ENCODE measurements around the gene FREM2. TPM values are rescaled to one million over a fixed set of nuclear protein-coding genes. Genes with fewer than 3 reads are reported as not detected.

Gene FREM2
- polyA plus RNA-seq, 2 of the 4 experiments (the other 2 are of a cell fraction), result not detected

DNA sequence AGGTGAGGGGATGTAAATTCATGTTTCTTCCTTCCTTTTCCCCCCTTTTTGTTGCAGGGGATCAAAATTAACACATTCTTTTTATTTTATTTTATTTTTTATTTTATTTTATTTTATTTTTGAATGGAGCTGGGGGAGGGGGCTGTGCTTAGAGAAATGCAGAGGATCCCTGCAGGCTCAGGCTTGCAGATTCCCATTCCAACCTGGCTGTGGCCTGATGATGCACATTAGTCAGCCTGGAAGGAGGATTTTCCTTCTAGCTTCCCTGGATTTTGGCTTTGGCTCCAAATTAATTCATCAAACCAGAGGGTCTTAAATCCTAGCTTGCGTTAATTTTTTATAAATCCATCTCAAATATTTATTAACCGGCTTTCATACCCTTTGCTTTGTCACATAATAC, 67.0 kb downstream of the FREM2 start:
- no peaks in the 10 kb centered on the region for H3K4me1 ChIP-seq
- TF ChIP-seq, protein P1, sequence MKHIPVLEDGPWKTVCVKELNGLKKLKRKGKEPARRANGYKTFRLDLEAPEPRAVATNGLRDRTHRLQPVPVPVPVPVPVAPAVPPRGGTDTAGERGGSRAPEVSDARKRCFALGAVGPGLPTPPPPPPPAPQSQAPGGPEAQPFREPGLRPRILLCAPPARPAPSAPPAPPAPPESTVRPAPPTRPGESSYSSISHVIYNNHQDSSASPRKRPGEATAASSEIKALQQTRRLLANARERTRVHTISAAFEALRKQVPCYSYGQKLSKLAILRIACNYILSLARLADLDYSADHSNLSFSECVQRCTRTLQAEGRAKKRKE (CRISPR knock-in tag; IDR thresholded peaks at IDR 0.05; ENCODE audit: low read depth), result no peak
- no peak for TF ChIP-seq ZSCAN20 (CRISPR knock-in tag; IDR thresholded peaks at IDR 0.05)
- TF ChIP-seq RAD21 (conservative IDR thresholded peaks at IDR 0.05 in 1 of 2, IDR thresholded peaks at IDR 0.05 in 1 of 2), result no peak
- TF ChIP-seq, protein P2, sequence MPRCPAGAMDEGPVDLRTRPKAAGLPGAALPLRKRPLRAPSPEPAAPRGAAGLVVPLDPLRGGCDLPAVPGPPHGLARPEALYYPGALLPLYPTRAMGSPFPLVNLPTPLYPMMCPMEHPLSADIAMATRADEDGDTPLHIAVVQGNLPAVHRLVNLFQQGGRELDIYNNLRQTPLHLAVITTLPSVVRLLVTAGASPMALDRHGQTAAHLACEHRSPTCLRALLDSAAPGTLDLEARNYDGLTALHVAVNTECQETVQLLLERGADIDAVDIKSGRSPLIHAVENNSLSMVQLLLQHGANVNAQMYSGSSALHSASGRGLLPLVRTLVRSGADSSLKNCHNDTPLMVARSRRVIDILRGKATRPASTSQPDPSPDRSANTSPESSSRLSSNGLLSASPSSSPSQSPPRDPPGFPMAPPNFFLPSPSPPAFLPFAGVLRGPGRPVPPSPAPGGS (IDR thresholded peaks at IDR 0.05), result no peak
- no peak for TF ChIP-seq POLR2A (IDR thresholded peaks at IDR 0.05; ENCODE audit: low read length)
- no peak overlapping the region for H3K4me2 ChIP-seq
- CTCF ChIA-PET, result interaction anchor here (1.1 kb wide), 1 partner anchor 9 kb away, joined by 3 read pairs; no protein-coding TSS in a partner anchor
- FAIRE-seq, result no peak
- no peaks in the 10 kb centered on the region for H3K9me3 ChIP-seq
- POLR2A ChIA-PET, result no interaction called here
- no peak overlapping the region for H3K4me3 ChIP-seq
- DNase-seq (ENCODE audit: low read depth in 1 of 2, low spot score in 1 of 2), result no peak
- H3K27ac ChIP-seq, result no peak overlapping the region
- ATAC-seq, result no peak
- WGBS (ENCODE audit: missing lambda C conversion rate), result 59% methylated on average over 2 of the region's 2 CpGs

DNA sequence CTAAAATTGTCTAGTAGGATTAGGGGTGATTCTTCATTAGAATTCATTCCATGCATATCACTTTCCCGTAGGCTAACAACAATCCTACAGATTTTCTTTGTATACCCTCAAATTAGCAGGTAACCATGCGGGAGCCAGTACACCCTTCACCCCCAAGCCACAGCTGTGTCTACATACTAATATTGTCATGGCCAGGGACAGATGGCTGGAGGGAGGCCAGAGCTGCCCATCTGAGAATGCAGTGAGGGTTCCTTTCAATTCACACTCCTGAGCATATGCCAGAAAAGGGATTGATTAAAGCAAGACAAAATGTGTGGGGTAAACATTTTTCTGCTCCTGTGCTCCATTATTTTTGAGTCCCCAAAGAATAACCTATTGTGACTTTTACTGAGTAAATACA, 68.9 kb downstream of the FREM2 start:
- DNase-seq (ENCODE audit: low read depth in 1 of 2, low spot score in 1 of 2) (no peak), FAIRE-seq (no peak), ATAC-seq (no peak)
- no peaks in the 10 kb centered on the region for H3K4me1 ChIP-seq
- H3K4me3 ChIP-seq, result no peak overlapping the region
- TF ChIP-seq MAFK (IDR thresholded peaks at IDR 0.05; ENCODE audit: partially characterized antibody), result no peak
- TF ChIP-seq, protein P3, sequence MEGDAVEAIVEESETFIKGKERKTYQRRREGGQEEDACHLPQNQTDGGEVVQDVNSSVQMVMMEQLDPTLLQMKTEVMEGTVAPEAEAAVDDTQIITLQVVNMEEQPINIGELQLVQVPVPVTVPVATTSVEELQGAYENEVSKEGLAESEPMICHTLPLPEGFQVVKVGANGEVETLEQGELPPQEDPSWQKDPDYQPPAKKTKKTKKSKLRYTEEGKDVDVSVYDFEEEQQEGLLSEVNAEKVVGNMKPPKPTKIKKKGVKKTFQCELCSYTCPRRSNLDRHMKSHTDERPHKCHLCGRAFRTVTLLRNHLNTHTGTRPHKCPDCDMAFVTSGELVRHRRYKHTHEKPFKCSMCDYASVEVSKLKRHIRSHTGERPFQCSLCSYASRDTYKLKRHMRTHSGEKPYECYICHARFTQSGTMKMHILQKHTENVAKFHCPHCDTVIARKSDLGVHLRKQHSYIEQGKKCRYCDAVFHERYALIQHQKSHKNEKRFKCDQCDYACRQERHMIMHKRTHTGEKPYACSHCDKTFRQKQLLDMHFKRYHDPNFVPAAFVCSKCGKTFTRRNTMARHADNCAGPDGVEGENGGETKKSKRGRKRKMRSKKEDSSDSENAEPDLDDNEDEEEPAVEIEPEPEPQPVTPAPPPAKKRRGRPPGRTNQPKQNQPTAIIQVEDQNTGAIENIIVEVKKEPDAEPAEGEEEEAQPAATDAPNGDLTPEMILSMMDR (IDR thresholded peaks at IDR 0.05), result no peak
- TF ChIP-seq NPAS2 (CRISPR knock-in tag; IDR thresholded peaks at IDR 0.05; ENCODE audit: borderline replicate concordance), result no peak
- TF ChIP-seq, protein P4, sequence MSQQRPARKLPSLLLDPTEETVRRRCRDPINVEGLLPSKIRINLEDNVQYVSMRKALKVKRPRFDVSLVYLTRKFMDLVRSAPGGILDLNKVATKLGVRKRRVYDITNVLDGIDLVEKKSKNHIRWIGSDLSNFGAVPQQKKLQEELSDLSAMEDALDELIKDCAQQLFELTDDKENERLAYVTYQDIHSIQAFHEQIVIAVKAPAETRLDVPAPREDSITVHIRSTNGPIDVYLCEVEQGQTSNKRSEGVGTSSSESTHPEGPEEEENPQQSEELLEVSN (IDR thresholded peaks at IDR 0.05; ENCODE audit: borderline replicate concordance, low read depth), result no peak
- TF ChIP-seq SREBF2 (IDR thresholded peaks at IDR 0.05), result no peak
- TF ChIP-seq, protein P5, sequence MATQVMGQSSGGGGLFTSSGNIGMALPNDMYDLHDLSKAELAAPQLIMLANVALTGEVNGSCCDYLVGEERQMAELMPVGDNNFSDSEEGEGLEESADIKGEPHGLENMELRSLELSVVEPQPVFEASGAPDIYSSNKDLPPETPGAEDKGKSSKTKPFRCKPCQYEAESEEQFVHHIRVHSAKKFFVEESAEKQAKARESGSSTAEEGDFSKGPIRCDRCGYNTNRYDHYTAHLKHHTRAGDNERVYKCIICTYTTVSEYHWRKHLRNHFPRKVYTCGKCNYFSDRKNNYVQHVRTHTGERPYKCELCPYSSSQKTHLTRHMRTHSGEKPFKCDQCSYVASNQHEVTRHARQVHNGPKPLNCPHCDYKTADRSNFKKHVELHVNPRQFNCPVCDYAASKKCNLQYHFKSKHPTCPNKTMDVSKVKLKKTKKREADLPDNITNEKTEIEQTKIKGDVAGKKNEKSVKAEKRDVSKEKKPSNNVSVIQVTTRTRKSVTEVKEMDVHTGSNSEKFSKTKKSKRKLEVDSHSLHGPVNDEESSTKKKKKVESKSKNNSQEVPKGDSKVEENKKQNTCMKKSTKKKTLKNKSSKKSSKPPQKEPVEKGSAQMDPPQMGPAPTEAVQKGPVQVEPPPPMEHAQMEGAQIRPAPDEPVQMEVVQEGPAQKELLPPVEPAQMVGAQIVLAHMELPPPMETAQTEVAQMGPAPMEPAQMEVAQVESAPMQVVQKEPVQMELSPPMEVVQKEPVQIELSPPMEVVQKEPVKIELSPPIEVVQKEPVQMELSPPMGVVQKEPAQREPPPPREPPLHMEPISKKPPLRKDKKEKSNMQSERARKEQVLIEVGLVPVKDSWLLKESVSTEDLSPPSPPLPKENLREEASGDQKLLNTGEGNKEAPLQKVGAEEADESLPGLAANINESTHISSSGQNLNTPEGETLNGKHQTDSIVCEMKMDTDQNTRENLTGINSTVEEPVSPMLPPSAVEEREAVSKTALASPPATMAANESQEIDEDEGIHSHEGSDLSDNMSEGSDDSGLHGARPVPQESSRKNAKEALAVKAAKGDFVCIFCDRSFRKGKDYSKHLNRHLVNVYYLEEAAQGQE (IDR thresholded peaks at IDR 0.05), result no peak
- TF ChIP-seq ZFP36 (IDR thresholded peaks at IDR 0.05; ENCODE audit: borderline replicate concordance, partially characterized antibody), result no peak
- TF ChIP-seq HDAC2 (IDR thresholded peaks at IDR 0.05), result no peak
- no peak for TF ChIP-seq EHF (CRISPR knock-in tag; IDR thresholded peaks at IDR 0.05)
- TF ChIP-seq, protein P6, sequence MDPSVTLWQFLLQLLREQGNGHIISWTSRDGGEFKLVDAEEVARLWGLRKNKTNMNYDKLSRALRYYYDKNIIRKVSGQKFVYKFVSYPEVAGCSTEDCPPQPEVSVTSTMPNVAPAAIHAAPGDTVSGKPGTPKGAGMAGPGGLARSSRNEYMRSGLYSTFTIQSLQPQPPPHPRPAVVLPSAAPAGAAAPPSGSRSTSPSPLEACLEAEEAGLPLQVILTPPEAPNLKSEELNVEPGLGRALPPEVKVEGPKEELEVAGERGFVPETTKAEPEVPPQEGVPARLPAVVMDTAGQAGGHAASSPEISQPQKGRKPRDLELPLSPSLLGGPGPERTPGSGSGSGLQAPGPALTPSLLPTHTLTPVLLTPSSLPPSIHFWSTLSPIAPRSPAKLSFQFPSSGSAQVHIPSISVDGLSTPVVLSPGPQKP (IDR thresholded peaks at IDR 0.05; ENCODE audit: low read depth, low read length), result no peak
- TF ChIP-seq, protein P7, sequence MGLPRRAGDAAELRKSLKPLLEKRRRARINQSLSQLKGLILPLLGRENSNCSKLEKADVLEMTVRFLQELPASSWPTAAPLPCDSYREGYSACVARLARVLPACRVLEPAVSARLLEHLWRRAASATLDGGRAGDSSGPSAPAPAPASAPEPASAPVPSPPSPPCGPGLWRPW (IDR thresholded peaks at IDR 0.05), result no peak
- TF ChIP-seq CHD4 (IDR thresholded peaks at IDR 0.05; ENCODE audit: borderline replicate concordance), result no peak
- no peak for TF ChIP-seq BHLHE40 (IDR thresholded peaks at IDR 0.05; ENCODE audit: low read depth, low read length)
- H3K27ac ChIP-seq, result no peak overlapping the region
- ChIA-PET CTCF (no interaction called here), POLR2A (no interaction called here)
- H3K4me2 ChIP-seq, result no peak overlapping the region
- no peaks in the 10 kb centered on the region for H3K9me3 ChIP-seq
- 0% methylated on average over 2 of the region's 2 CpGs for WGBS (ENCODE audit: missing lambda C conversion rate)
